Stimulated activated memory B cell treated with anti-CD40 and anti-IgM and Interleukin-4, amounts not matched to agents 10 μg/mL and 1 μg/mL and 100 μg/mL, for 72 hours (primary cell): Measurements from ENCODE around the gene CKMT1B.
"Not testable (repeated sequence)": the region's sequence is repeated elsewhere in the genome, so short reads cannot be mapped to it uniquely, and the experiment has no call there.

Source experiments
- ATAC-seq: fragments of 150-1000 bp; cut with Tn5 transposase; 2 replicates; pipeline ENCODE4 v1.10.0; 2021
- H3K27ac Mint-ChIP-seq: one replicate; pipeline ENCODE4 v1.8.0; 2022; ENCODE audit warnings: mild to moderate bottlenecking, mixed read lengths
- H3K27me3 Mint-ChIP-seq: one replicate; pipeline ENCODE4 v1.8.0; 2022; ENCODE audit warnings: mixed read lengths
- H3K36me3 Mint-ChIP-seq: one replicate; pipeline ENCODE4 v1.8.0; 2022; ENCODE audit warnings: mixed read lengths
- H3K4me1 Mint-ChIP-seq: one replicate; pipeline ENCODE4 v1.8.0; 2022; ENCODE audit warnings: mixed read lengths
- H3K4me3 Mint-ChIP-seq: one replicate; pipeline ENCODE4 v1.8.0; 2022; ENCODE audit warnings: mild to moderate bottlenecking, moderate library complexity, mixed read lengths
- H3K9me3 Mint-ChIP-seq: one replicate; pipeline ENCODE4 v1.8.0; 2022; ENCODE audit warnings: mixed read lengths

The CKMT1B gene

DNA sequence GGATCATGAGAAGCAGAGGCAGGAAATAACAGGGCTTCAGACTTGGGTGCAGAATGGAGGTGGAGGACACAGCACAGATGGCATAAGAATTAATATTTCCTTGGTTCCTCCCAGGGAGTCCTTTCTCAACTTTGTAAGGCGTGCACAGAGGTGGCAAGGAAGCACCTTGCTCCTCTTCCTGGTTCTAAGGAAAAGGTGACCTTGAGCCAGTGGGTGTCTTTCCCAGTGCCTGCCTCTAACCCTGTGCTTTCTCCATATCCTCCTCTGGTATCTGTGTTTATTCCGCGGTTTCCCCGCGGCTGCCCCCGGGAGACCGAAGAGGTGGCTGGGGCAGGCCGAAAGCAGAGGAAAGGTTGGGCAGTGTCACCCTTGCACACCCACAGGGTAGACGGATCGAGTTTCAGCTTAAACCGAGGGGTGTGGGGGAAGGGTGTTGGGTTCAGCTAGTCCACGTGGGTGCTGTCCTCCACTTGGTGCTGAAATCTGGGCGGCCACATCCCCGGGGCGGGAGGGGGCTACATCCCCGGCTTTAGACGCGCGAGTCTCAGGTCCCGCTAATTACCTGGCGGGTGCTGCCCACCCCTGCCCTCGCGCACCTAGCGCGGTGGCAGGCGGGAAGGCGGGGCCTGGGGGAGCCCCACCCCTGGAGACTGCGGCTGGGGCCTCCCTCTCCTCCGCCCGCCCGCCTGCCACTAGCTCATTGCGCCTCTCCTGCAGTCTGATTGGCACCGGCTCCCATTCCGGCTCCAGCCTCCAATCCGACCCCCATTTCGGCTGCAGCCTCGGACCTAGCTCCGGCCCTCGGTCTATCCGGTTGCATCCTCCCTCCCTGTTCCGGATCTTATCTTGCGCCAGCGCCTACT, at the start of gene CKMT1B:
Gene CKMT1B (plus strand): TSS at position 700 of the 863 bp plus-strand sequence. CDS start 192 bp downstream, outside the sequence.
- H3K9me3 Mint-ChIP-seq, H3K36me3 Mint-ChIP-seq, H3K4me1 Mint-ChIP-seq, ATAC-seq, H3K4me3 Mint-ChIP-seq, H3K27ac Mint-ChIP-seq: not testable (repeated sequence)
- peaks cover 23% of the 10 kb centered on the region for H3K27me3 Mint-ChIP-seq

DNA sequence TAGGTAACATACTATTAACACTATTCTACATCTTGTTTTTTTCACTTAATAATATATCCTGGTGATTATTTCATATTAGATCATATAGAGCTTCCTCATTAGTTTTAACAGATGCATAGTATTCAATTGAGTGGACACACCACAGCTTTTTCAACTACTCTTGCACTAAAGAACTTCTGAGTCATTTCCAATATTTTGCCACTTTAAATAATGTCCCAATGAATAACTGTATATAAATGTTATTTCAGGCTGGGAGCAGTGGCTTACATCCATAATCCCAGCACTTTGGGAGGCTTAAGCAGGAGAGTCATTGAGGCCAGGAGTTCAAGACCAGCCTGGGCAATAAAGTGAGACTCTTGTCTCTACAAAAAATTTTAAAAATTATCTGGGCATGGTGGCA, 49.6 kb upstream of the CKMT1B start:
- Mint-ChIP-seq H3K4me1 (no peaks in the 10 kb centered on the region), H3K27ac (no peak overlapping the region), H3K27me3 (no peaks in the 10 kb centered on the region), H3K9me3 (no peaks in the 10 kb centered on the region), H3K36me3 (peaks cover 16% of the 10 kb centered on the region), H3K4me3 (no peak overlapping the region)
- ATAC-seq, result no peak

DNA sequence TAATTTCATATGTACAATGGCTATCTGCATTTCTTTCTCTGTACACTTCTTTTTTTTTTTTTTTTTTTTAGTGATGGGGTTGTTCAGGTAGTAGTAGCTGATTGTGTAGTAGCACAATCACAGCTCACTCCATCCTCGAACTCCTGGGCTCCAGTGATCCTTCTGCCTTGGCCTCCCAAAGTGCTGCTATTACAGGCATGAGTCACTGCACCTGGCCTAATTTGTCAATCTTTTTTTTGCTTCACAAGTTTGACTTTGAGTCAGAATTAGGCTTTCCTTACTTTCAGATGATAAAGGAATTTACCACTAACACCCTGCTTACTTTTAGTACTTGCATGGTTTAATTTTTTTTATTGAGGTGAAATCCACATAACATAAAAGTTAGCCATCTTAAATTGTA, 48.4 kb upstream of the CKMT1B start:
- Mint-ChIP-seq H3K27me3 (no peaks in the 10 kb centered on the region), H3K4me1 (no peaks in the 10 kb centered on the region), H3K36me3 (peaks cover 20% of the 10 kb centered on the region), H3K4me3 (no peak overlapping the region), H3K9me3 (no peaks in the 10 kb centered on the region), H3K27ac (no peak overlapping the region)
- no peak for ATAC-seq

DNA sequence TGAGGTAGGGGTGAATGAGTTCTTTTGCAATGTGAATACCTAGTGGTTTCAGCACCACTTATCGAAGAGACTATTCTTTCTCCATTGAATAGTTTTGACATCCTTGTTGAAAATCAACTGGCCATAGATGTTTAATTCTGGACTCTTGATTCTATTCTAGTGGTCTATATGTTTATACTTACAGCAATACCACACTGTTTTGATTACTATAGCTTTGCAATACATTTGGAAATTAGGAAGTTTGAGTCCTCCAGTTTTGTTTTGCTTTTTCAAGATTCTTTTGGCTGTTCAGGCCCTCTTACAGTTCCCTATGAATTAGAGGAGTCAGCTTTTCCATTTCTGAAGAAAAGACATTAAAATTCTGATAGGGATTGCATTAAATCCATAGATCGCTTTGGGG, 46.3 kb upstream of the CKMT1B start:
- Mint-ChIP-seq H3K27ac (no peak overlapping the region), H3K4me1 (no peaks in the 10 kb centered on the region), H3K36me3 (peaks cover 33% of the 10 kb centered on the region), H3K4me3 (no peak overlapping the region), H3K9me3 (no peaks in the 10 kb centered on the region), H3K27me3 (no peaks in the 10 kb centered on the region)
- no peak for ATAC-seq

DNA sequence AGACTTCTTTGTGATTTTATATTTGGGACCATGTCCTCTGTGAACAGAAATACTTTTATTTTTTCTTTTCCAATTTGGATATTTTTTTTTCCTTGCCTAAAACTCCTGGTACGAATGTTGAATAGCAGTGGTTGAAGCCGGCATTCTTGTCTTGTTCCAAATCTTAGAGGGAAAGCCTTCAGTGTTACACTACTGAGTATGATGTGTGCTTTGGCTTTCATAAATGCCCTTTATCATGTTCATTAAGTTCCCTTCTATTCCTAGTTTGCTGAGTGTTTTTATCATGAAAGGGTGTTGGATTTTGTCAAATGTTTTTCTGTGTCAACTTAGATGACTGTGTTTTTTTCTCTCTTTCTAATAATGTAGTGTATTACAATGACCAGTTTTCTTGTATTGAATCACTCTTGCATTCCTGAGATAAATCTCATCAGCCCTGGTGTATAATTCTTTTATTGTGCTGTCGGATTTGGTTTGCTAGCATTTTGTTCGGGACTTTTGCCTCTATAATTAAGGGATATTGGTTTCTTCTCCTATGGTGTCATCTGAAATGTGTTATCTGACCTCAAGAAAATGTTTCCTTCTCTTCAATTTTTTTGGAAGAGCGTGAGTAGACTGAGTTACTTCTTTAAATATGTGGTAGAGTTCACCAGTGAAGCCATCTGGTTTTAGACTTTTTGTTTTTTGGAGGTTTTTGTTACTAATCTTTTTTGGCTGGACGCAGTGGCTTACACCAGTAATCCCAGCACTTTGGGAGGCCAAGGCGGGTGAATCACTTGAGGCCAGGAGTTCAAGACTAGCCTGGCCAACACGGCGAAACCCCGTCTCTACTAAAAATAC, 43.1 kb upstream of the CKMT1B start:
- H3K36me3 Mint-ChIP-seq, result peaks cover 47% of the 10 kb centered on the region
- no peak for ATAC-seq
- no peaks in the 10 kb centered on the region for H3K4me1 Mint-ChIP-seq
- no peak overlapping the region for H3K4me3 Mint-ChIP-seq
- no peaks in the 10 kb centered on the region for H3K27me3 Mint-ChIP-seq
- no peak overlapping the region for H3K27ac Mint-ChIP-seq
- H3K9me3 Mint-ChIP-seq, result no peaks in the 10 kb centered on the region

DNA sequence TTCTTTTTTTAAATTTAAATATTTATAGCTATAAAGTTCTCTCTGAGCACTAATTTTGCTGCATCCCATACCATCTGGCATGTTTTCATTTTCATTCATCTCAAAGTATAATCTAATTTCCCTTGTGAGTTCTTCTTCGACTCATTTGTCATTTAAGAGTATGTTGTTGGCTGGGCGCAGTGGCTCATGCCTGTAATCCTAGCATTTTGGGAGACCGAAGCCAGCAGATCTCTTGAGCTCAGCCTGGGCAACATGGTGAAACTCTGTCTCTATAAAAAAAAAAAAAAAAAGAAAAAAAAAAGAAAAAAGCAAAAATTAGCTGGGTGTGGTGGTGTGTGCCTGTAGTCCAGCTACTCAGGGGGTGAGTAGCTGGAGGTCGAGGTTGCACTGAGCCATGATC, 41.6 kb upstream of the CKMT1B start:
- no peak overlapping the region for H3K27ac Mint-ChIP-seq
- H3K9me3 Mint-ChIP-seq, result no peaks in the 10 kb centered on the region
- no peak overlapping the region for H3K4me3 Mint-ChIP-seq
- H3K27me3 Mint-ChIP-seq, result no peaks in the 10 kb centered on the region
- ATAC-seq, result no peak
- no peaks in the 10 kb centered on the region for H3K4me1 Mint-ChIP-seq
- peaks cover 48% of the 10 kb centered on the region for H3K36me3 Mint-ChIP-seq

DNA sequence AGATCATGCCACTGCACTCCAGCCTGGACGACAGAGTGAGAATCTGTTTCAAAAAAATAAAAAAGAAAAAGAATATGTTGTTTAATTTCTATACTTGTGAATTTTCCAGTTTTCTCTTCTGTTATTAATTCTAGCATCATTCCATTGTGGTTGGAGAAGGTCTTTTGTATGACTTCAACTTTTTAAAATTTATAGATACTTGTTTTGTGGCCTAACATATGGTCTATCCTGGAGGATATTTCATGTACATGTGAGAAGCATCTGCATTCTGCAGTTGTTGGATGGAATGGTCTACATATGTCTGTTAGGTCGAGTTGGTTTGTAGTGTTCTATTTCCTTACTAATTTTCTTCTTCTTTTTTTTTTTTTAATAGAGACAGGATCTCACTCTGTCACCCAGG, 40.8 kb upstream of the CKMT1B start:
- Mint-ChIP-seq H3K27me3 (no peaks in the 10 kb centered on the region), H3K4me1 (no peaks in the 10 kb centered on the region), H3K27ac (no peak overlapping the region), H3K36me3 (peaks cover 48% of the 10 kb centered on the region), H3K4me3 (no peak overlapping the region), H3K9me3 (no peaks in the 10 kb centered on the region)
- ATAC-seq, result no peak

DNA sequence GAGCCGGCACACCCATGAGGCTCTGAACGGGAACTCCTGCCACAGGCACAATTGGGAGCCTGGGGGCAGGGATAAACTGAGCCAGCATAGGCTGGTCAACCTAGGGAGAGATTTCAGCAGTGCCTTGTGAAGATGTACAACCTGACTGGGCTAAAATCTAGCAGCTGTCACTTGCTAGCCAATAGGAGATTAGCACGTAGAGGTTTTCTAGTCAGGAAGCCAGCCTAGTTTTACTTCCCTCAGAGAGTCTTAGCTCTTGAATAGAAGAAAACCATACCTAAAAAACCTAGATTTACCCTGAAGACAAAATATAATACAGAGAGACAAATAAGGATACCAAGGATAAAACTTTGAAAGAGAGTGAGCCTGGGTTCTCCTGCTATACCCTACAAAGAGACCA, 31.1 kb upstream of the CKMT1B start:
- H3K27ac Mint-ChIP-seq, H3K9me3 Mint-ChIP-seq, H3K27me3 Mint-ChIP-seq, H3K4me3 Mint-ChIP-seq, H3K4me1 Mint-ChIP-seq: not testable (repeated sequence)
- peak; percentile 55 for ATAC-seq
- peaks cover 12% of the 10 kb centered on the region for H3K36me3 Mint-ChIP-seq

DNA sequence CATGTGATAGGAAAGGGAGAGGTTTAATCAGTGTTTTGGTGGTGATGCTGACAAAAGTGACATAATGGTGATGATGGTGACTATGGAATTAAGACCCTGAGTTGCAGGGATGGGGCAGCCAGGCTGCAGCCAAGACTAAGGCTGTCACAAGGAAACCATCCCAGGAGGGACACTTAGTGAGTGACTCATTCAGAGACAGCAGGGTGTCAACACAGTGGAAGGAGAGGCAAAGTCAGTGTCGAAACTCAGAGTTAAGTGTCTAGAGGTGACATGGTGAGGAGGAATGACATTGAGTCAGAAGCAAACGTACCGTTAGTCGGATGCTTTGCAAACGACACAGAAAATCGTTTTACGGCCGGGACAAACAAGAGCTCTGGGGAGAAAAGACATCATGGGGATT, 30.0 kb upstream of the CKMT1B start:
- H3K4me1 Mint-ChIP-seq, H3K27me3 Mint-ChIP-seq, ATAC-seq, H3K4me3 Mint-ChIP-seq, H3K27ac Mint-ChIP-seq, H3K36me3 Mint-ChIP-seq, H3K9me3 Mint-ChIP-seq: not testable (repeated sequence)

DNA sequence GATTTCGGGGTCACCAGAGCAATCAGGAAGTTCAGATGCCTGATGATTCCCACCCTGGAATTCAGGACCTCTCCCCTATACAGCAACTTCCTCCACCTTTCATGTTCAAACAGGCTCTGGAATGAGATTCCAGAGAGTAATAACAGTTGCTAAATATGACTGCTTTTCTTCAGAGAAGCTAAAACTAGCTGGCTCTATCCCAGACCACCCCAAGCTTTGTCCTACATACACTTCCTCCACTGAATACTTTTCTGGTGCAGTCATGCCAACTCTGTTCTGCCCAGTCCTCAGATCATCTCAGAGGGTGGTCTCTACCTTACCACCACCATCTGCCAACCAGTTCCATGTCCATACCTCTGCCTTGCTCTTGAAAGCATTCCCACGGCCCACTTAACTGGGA, 27.2 kb upstream of the CKMT1B start:
- H3K4me1 Mint-ChIP-seq, ATAC-seq, H3K9me3 Mint-ChIP-seq, H3K27me3 Mint-ChIP-seq, H3K4me3 Mint-ChIP-seq, H3K27ac Mint-ChIP-seq, H3K36me3 Mint-ChIP-seq: not testable (repeated sequence)

DNA sequence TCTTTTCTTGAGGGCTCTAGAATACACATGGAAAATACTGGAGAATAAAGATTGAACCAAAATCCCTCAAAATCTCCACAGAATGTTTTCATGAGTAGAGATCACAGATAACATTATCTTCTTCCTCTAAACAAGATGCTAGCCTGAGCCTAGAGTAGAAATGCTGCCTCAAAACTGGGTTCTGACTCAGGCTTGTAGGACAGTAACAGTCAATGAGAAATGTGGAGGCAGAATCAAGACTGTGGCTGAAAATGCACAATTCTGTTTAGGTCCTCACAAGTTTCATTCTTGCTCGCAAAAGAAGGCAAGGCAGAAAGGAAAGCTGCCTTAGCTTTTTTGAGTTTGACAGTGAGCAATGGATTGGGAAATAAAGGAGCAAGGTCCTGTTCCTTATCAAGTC, 19.2 kb upstream of the CKMT1B start:
- not testable (repeated sequence) for ATAC-seq, H3K36me3 Mint-ChIP-seq, H3K4me1 Mint-ChIP-seq, H3K27me3 Mint-ChIP-seq, H3K9me3 Mint-ChIP-seq, H3K27ac Mint-ChIP-seq, H3K4me3 Mint-ChIP-seq

DNA sequence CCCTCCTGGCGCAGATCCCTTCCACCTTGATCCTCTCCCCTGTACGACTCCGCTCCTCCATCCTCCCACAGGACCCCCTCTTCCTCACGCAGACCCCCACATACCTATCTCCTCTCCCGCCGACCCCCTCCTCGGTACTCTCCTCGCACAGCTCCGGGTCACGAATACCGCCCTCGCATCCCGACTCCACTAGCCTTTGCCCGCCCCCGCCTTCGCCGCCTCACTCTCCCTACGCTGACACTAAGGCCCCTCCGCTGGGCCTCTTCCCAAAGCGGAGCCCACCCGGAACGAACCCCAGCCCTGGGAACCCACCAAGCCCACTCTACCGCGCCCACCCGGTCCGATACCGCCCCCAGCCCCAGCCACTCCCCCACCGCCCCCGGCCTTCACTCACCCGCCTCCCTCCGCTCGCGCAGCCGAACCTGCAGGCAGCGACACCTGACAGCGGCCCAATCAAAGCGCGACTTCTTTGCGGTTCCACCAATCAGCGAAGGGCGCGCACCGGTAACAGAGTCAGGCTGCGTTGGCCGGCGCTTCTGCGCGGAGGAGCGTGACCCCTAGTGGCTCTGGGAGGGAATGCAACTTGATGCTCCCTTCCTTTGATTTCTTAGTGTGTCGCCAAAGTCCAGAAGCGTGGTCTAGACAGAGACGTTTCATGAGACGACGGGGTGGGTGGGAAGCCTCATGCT, 3.9 kb upstream of the CKMT1B start, which contains the start of gene PPIP5K1:
Gene PPIP5K1 (minus strand): TSS at position 431 of the 689 bp plus-strand sequence. CDS start 5,704 bp downstream, outside the sequence.
- H3K36me3 Mint-ChIP-seq, H3K4me1 Mint-ChIP-seq, H3K27ac Mint-ChIP-seq, H3K9me3 Mint-ChIP-seq, H3K4me3 Mint-ChIP-seq, H3K27me3 Mint-ChIP-seq: not testable (repeated sequence)
- peak; percentile 99 for ATAC-seq

DNA sequence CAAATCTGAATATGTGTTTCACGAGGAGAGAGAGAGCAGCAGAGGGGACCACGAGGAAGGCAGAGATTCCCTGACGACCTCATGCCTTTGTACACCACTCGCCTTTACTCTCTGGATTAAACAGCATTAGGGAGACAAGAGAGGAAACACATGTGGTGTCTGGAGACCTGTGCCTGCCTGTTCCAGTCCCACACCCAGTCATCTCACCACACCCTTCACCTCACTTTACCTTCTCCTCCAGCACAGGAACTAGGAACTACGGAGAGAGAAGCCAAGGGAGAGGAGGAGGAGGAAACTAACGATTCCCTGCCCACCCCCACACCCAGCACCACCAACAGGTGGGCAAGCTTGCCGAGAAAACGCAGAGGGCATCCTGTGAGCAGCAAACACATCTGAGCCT, 986 bp upstream of the CKMT1B start:
- not testable (repeated sequence) for H3K4me1 Mint-ChIP-seq, H3K4me3 Mint-ChIP-seq, ATAC-seq, H3K9me3 Mint-ChIP-seq, H3K36me3 Mint-ChIP-seq, H3K27ac Mint-ChIP-seq
- H3K27me3 Mint-ChIP-seq, result peaks cover 16% of the 10 kb centered on the region

DNA sequence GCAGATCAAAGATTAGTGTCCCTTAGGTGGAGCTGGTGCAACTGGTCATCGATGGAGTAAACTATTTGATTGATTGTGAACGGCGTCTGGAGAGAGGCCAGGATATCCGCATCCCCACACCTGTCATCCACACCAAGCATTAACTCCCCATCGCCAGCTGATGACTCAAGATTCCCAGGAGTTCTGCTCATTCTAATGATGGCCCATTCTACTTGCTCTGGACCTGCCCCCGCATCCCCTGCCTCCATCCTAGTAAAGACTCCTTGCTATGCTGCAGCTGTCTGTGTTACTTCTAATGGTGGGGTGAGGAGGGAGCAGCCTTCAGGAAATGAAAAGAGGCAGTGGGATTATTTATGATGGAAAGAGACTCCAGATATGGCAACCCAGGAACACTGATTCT, 5.3 kb downstream of the CKMT1B start:
- H3K4me1 Mint-ChIP-seq, H3K27ac Mint-ChIP-seq, ATAC-seq, H3K9me3 Mint-ChIP-seq, H3K36me3 Mint-ChIP-seq, H3K4me3 Mint-ChIP-seq: not testable (repeated sequence)
- peaks cover 53% of the 10 kb centered on the region for H3K27me3 Mint-ChIP-seq

DNA sequence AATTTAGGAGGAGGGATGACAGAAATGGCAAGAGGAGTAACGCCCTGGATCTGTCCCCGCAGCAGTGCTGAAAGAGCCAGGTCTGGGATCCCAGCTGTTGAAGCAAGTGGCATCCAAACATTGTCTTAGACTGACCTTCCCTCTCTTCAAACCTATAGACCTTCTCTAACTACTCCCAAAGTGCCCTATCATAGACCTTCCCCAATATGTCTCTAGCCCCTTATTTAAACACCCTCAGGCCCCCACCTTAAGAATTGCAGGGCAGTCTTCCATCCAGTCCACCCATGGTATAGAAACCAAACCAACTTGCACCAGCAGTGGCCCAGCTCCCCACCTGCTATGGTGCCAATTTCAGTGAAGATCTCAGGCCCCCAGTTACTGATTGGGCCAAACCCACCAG, 6.4 kb downstream of the CKMT1B start:
- not testable (repeated sequence) for H3K4me1 Mint-ChIP-seq, H3K36me3 Mint-ChIP-seq, H3K4me3 Mint-ChIP-seq, H3K9me3 Mint-ChIP-seq, ATAC-seq, H3K27ac Mint-ChIP-seq
- peaks cover 53% of the 10 kb centered on the region for H3K27me3 Mint-ChIP-seq
